ENCODE measurements around the gene GAS7.

GAS7 gene

DNA sequence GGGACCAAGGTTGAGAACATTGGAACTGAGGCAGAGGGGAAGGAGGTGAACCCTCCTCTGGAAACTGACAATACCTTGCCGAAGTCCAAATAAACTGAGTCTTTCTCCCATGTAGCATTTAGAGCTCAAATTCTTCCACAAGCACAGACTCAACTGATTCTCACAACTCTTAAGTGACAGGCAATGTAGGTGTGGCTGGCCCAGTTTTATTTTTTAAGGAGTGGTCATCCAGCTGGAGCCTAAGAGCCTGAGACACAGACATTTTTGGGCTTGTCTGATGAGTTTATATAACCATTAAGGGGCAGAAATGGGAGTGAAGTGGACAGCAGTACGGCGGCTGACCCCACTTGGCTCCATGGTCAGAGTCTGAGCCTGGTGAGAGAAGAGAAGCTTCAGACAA is 304.2 kb downstream of the GAS7 start:
- TF ChIP-seq, protein P1, sequence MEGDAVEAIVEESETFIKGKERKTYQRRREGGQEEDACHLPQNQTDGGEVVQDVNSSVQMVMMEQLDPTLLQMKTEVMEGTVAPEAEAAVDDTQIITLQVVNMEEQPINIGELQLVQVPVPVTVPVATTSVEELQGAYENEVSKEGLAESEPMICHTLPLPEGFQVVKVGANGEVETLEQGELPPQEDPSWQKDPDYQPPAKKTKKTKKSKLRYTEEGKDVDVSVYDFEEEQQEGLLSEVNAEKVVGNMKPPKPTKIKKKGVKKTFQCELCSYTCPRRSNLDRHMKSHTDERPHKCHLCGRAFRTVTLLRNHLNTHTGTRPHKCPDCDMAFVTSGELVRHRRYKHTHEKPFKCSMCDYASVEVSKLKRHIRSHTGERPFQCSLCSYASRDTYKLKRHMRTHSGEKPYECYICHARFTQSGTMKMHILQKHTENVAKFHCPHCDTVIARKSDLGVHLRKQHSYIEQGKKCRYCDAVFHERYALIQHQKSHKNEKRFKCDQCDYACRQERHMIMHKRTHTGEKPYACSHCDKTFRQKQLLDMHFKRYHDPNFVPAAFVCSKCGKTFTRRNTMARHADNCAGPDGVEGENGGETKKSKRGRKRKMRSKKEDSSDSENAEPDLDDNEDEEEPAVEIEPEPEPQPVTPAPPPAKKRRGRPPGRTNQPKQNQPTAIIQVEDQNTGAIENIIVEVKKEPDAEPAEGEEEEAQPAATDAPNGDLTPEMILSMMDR (IDR thresholded peaks at IDR 0.05), result no peak

DNA sequence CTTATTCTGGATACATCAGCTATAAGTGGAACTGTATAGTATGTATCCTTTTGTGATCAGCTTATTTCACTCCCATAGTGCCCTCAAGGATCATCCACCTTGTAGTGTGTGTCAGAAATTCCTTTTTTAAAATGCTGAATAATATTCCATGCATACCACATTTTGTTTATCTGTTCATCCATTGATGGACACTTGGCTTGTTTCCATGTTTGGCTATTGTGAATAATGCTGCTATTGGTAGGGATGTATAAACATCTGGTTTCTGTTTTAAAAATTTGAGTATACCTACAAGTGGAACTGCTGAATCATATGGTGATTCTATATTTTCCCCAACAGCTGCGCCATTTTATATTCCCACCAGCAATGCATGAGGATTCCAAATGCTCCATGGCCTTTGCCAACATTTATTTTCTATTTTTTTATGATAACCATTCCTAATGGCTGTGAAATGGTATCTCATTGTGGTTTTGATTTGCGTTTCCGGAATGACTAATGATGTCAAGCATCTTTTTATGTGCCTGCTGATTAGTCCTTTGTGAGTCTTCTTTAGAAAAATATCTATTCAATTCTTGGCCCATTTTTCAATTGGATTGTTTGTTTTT is 304.9 kb downstream of the GAS7 start:
- TF ChIP-seq, protein P1 (IDR thresholded peaks at IDR 0.05), result no peak

DNA sequence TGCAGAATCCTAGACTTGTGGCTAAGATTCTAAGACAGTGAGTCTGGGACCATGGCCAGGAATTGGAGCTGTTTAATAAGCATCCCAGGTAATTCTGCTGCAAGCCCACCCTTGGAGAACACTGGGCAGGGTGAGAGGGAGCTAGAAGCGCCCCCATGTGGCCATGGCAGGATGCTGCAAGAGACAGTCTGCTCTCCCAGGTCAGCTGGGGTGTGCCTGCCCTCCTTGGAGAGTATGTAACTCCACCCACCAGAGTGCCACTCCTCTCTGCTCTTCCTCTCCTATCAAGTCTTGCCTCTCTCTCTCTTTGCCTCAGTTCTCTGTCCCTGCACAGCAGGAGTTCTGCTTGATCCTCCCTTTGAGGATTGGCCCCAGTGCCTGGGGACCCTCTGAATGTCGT is 308.3 kb downstream of the GAS7 start:
- TF ChIP-seq, protein P1 (IDR thresholded peaks at IDR 0.05), result peak; percentile 56

DNA sequence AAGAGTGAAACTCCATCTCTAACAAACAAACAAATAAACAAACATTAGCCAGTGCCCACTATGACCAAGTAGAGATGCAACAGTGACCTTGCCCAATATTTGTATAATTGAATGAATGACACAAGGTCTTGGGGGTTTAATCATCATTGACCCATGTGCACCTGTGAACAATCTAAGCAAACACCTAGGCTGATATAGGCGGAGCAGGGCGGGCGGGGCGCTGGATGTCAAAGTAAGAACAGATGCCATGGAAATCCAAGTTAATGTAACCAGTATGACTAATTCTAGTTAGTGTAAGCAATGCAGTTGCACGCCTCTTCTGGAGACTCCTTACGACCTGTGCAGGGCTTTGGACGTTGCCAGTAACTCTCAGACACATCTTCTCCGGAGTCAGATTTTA is 310.9 kb downstream of the GAS7 start:
- TF ChIP-seq, protein P1 (IDR thresholded peaks at IDR 0.05), result no peak

DNA sequence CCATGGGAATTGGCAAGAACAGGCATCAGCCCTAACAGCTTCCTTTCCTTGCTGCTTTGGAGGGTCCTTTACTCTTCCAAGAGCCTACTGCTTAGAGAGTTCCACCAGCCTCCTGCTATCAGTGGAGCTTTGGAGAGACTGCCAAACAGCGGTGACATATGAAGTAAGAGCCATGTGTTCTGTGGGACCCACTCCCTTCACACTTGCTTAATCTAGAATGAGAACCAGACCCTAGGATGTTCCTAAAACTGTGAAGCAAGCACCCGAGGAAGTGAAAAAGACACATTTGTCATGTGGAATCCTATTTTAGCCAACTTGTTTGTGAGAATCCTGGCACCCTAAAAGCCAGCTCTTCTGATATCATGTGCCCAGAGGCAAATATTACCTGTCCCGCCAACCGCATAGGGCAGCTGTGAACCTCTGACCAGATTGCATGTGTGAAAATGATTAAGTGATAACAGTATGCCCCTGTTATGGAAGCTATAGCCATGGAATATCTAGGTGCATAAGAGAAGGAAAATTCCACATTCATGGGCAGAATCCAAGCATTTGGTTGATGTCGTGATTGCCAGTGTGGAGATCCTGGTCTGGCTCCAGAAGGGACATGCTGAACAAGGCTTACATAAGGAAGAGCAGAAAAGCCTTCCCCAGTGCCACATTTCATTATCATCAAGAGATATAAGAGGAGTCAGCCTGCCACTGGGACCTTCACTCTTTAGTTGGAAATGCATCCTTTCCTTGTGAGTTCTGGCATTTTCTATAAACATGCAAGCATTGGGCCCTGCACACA is 312.1 kb downstream of the GAS7 start:
- TF ChIP-seq, protein P1 (IDR thresholded peaks at IDR 0.05), result no peak

DNA sequence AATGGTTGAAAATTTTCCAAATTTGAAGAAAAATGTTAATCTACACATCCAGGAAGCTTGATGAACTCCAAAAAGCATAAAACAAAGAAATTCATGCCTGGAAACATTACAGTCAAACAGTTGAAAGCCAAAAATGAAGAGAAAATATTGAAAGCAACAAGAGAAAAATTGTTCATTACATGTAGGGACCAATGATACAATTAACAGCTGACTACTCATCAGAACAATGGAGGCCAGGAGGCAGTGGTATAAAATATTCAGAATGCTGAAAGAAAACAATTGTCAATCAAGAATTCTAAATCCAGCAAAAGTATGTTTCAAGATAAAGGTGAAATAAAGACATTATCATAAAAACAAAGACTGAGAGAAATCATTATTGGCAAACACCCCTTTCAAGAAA is 315.0 kb downstream of the GAS7 start:
- TF ChIP-seq, protein P1 (IDR thresholded peaks at IDR 0.05), result no peak

DNA sequence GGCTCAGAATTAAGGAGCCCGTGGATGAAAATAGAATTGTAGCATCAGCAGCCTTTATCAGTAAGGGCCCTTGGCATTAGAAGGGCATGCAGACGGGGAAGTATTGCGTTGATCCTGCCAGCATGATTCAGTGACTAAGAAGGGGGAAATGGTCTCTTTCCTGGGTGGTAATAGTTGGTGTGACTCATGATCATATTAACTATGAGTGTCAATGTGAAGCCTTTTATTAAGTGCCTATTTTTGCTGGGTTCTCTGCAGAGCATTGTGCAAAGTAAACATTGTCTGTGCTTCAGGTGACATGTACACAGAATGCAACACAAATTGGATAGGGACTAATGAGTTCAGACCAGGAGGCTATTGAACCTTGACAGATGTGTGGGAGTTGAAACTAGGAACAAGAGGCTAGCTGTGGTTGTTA is 317.8 kb downstream of the GAS7 start:
- TF ChIP-seq, protein P1 (IDR thresholded peaks at IDR 0.05), result no peak
